ENCODE measurements around the gene IRX6. TPM values are rescaled to one million over a fixed set of nuclear protein-coding genes. Genes with fewer than 3 reads are reported as not detected.

Gene IRX6
- total and polyA plus RNA-seq, 2 donors (not counting 3 experiments of a cell fraction or from before 2014, with no cell fraction given) = not detected

DNA sequence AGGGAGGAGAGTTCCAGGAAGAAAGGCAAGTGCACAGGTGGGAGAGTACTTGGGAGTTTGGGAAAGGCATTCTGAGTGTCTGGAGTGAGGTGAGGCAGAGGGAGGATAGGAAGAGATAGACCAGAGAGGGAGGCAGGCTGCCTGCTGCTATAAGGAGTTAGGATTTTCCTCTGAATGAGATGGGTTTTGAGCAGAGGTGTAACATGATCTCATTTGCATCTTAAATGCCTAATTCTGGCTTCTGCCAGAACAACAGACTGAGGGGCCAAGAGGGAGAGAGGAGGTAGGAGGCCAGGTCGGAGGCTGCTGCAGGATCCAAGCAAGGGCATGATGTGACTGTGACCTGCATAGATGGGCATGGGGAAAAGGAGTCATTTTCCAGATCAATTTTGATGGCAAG lies 31.5 kb upstream of the IRX6 start:
- dilution Hi-C loops (cut with MboI; ENCODE audit: extremely low pct_ligation_motif_present, low sequenced_read_pairs) (no loop called here), intact Hi-C loops (cut with micrococcal nuclease) (no loop called here)
- Histone ChIP-seq H3K9me1 (replicated peaks; ENCODE audit: control insufficient read depth, extremely low read depth, insufficient read depth, low read length) (no peaks in the 10 kb centered on the region), H3K9ac (replicated peaks; ENCODE audit: extremely low read depth, insufficient read depth, low read length) (no peak overlapping the region), H4K20me1 (replicated peaks; ENCODE audit: control insufficient read depth, extremely low read depth, insufficient read depth, low read length) (no peaks in the 10 kb centered on the region), H3K79me2 (ENCODE audit: control insufficient read depth, insufficient read depth, low read length) (no peaks in the 10 kb centered on the region), H2AFZ (ENCODE audit: low read depth, low read length) (no peak overlapping the region), H3K4me3 (replicated peaks in 1 of 3; ENCODE audit: insufficient read depth in 1 of 3, low read depth in 1 of 3, low read length in 3 of 3) (no peak overlapping the region), H3K9me3 (replicated peaks; ENCODE audit: control insufficient read depth, insufficient read depth, low read length) (peaks cover 2% of the 10 kb centered on the region), H3K27me3 (ENCODE audit: control insufficient read depth in 2 of 2, insufficient read depth in 2 of 2, low read length in 2 of 2) (no peaks in the 10 kb centered on the region), H3K27ac (ENCODE audit: insufficient read depth, low read depth, low read length) (no peak overlapping the region), H3K36me3 (ENCODE audit: control insufficient read depth in 2 of 2, extremely low read depth in 1 of 2, insufficient read depth in 2 of 2, low read length in 2 of 2) (no peaks in the 10 kb centered on the region), H3K4me2 (ENCODE audit: insufficient read depth, low read length) (no peak overlapping the region), H3K4me1 (ENCODE audit: control insufficient read depth, extremely low read depth, insufficient read depth, low read length) (no peaks in the 10 kb centered on the region)
- ChIA-PET POLR2A (no interaction called here), CTCF (no interaction called here)
- no TSS peak for BruUV-seq (replicated peaks)
- DNase-seq (ENCODE audit: low read depth, low spot score) (no peak), FAIRE-seq (no peak)
- TF ChIP-seq, protein P1, sequence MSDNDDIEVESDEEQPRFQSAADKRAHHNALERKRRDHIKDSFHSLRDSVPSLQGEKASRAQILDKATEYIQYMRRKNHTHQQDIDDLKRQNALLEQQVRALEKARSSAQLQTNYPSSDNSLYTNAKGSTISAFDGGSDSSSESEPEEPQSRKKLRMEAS (IDR thresholded peaks at IDR 0.05; ENCODE audit: insufficient read depth, insufficient read length) = no peak
- TF ChIP-seq POLR2A (IDR thresholded peaks at IDR 0.05; ENCODE audit: low read depth, low read length) = no peak
- TF ChIP-seq POLR2AphosphoS5 (IDR thresholded peaks at IDR 0.05; ENCODE audit: insufficient read depth, low read depth, low read length) = no peak
- no peak for TF ChIP-seq GATA2 (IDR thresholded peaks at IDR 0.05; ENCODE audit: insufficient read depth, insufficient read length, low read depth, low read length)
- no peak for TF ChIP-seq FOS (IDR thresholded peaks at IDR 0.05; ENCODE audit: borderline replicate concordance, insufficient read depth, low read length)
- no peak for TF ChIP-seq EZH2 (IDR thresholded peaks at IDR 0.05; ENCODE audit: borderline replicate concordance, low read depth, low read length, severe bottlenecking)
- TF ChIP-seq MYC (IDR thresholded peaks at IDR 0.05; ENCODE audit: low read depth, low read length) = no peak
- TF ChIP-seq JUN (IDR thresholded peaks at IDR 0.05; ENCODE audit: borderline replicate concordance, insufficient read depth, insufficient read length, low read depth) = no peak
- TF ChIP-seq, protein P2, sequence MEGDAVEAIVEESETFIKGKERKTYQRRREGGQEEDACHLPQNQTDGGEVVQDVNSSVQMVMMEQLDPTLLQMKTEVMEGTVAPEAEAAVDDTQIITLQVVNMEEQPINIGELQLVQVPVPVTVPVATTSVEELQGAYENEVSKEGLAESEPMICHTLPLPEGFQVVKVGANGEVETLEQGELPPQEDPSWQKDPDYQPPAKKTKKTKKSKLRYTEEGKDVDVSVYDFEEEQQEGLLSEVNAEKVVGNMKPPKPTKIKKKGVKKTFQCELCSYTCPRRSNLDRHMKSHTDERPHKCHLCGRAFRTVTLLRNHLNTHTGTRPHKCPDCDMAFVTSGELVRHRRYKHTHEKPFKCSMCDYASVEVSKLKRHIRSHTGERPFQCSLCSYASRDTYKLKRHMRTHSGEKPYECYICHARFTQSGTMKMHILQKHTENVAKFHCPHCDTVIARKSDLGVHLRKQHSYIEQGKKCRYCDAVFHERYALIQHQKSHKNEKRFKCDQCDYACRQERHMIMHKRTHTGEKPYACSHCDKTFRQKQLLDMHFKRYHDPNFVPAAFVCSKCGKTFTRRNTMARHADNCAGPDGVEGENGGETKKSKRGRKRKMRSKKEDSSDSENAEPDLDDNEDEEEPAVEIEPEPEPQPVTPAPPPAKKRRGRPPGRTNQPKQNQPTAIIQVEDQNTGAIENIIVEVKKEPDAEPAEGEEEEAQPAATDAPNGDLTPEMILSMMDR (IDR thresholded peaks at IDR 0.05; ENCODE audit: extremely low read depth in 1 of 2, insufficient read depth in 1 of 2, low read depth in 1 of 2, low read length in 2 of 2) = no peak

Data from endothelial cell of umbilical vein (primary cell).